Measurements from ENCODE around the gene IREB2.

GRCh38 chr15:78424673-78425072, 13.3 kb upstream of the IREB2 start:
- TF ChIP-seq, protein P1, sequence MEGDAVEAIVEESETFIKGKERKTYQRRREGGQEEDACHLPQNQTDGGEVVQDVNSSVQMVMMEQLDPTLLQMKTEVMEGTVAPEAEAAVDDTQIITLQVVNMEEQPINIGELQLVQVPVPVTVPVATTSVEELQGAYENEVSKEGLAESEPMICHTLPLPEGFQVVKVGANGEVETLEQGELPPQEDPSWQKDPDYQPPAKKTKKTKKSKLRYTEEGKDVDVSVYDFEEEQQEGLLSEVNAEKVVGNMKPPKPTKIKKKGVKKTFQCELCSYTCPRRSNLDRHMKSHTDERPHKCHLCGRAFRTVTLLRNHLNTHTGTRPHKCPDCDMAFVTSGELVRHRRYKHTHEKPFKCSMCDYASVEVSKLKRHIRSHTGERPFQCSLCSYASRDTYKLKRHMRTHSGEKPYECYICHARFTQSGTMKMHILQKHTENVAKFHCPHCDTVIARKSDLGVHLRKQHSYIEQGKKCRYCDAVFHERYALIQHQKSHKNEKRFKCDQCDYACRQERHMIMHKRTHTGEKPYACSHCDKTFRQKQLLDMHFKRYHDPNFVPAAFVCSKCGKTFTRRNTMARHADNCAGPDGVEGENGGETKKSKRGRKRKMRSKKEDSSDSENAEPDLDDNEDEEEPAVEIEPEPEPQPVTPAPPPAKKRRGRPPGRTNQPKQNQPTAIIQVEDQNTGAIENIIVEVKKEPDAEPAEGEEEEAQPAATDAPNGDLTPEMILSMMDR (IDR thresholded peaks at IDR 0.05): no peak
- no peak for TF ChIP-seq EP300 (IDR thresholded peaks at IDR 0.05)
- no peak for TF ChIP-seq POLR2A (IDR thresholded peaks at IDR 0.05)

Data from ovary (tissue), 3 donors.